Glutamatergic neuron (in vitro differentiated cells): Measurements from ENCODE around the gene PARVB. TPM values are rescaled to one million over a fixed set of nuclear protein-coding genes. Genes with fewer than 3 reads are reported as not detected.

ENCODE experiments used
- DNase-seq: peaks from one replicate; pipeline ENCODE4 v3.0.0; 2022
- H3K27ac Mint-ChIP-seq: one replicate; pipeline ENCODE4 v1.8.0; 2020; ENCODE audit warnings: mild to moderate bottlenecking, mixed read lengths, inconsistent platforms; ENCODE audit not compliant: unreplicated experiment
- H3K27me3 Mint-ChIP-seq: one replicate; pipeline ENCODE4 v1.8.0; 2020; ENCODE audit warnings: mild to moderate bottlenecking, moderate library complexity, mixed read lengths, inconsistent platforms; ENCODE audit not compliant: unreplicated experiment
- H3K36me3 Mint-ChIP-seq: one replicate; pipeline ENCODE4 v1.8.0; 2020; ENCODE audit warnings: mild to moderate bottlenecking, mixed read lengths, inconsistent platforms; ENCODE audit not compliant: unreplicated experiment
- H3K4me1 Mint-ChIP-seq: one replicate; pipeline ENCODE4 v1.8.0; 2020; ENCODE audit warnings: mild to moderate bottlenecking, low read depth, mixed read lengths, inconsistent platforms; ENCODE audit not compliant: unreplicated experiment
- H3K4me3 Mint-ChIP-seq: one replicate; pipeline ENCODE4 v1.8.0; 2020; ENCODE audit warnings: mild to moderate bottlenecking, mixed read lengths, inconsistent platforms; ENCODE audit not compliant: unreplicated experiment
- H3K9me3 Mint-ChIP-seq: one replicate; pipeline ENCODE4 v1.8.0; 2020; ENCODE audit warnings: mild to moderate bottlenecking, moderate library complexity, mixed read lengths, inconsistent platforms; ENCODE audit not compliant: unreplicated experiment
- total RNA-seq: library from RNA; stranded (reverse); fragmentation: NEBNext Ultra II Directional; extraction: Animal tissue kit (Norgen Biotek cat#: 25700); gene quantifications from one replicate; pipeline ENCODE4 v1.2.1, GENCODE V29; 2021; ENCODE audit not compliant: unreplicated experiment
- TF ChIP-seq, protein P1 (sequence below): fragments of 200-600 bp; sonication (generic); IDR thresholded peaks from one replicate; pipeline ENCODE4 v1.5.0; 2021; ENCODE audit not compliant: partially characterized antibody, unreplicated experiment

Gene PARVB
- total RNA-seq, 1 donor from 2014 or later = 7.7 TPM

GRCh38 chr22:44142421-44143104, 118.5 kb downstream of the PARVB start:
- Mint-ChIP-seq H3K4me1 (peaks cover 20% of the 10 kb centered on the region), H3K9me3 (peaks cover 7% of the 10 kb centered on the region), H3K4me3 (no peak overlapping the region), H3K27me3 (peaks cover 6% of the 10 kb centered on the region), H3K27ac (no peak overlapping the region), H3K36me3 (no peaks in the 10 kb centered on the region)
- TF ChIP-seq, protein P1, sequence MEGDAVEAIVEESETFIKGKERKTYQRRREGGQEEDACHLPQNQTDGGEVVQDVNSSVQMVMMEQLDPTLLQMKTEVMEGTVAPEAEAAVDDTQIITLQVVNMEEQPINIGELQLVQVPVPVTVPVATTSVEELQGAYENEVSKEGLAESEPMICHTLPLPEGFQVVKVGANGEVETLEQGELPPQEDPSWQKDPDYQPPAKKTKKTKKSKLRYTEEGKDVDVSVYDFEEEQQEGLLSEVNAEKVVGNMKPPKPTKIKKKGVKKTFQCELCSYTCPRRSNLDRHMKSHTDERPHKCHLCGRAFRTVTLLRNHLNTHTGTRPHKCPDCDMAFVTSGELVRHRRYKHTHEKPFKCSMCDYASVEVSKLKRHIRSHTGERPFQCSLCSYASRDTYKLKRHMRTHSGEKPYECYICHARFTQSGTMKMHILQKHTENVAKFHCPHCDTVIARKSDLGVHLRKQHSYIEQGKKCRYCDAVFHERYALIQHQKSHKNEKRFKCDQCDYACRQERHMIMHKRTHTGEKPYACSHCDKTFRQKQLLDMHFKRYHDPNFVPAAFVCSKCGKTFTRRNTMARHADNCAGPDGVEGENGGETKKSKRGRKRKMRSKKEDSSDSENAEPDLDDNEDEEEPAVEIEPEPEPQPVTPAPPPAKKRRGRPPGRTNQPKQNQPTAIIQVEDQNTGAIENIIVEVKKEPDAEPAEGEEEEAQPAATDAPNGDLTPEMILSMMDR = no peak
- no peak for DNase-seq

DNA sequence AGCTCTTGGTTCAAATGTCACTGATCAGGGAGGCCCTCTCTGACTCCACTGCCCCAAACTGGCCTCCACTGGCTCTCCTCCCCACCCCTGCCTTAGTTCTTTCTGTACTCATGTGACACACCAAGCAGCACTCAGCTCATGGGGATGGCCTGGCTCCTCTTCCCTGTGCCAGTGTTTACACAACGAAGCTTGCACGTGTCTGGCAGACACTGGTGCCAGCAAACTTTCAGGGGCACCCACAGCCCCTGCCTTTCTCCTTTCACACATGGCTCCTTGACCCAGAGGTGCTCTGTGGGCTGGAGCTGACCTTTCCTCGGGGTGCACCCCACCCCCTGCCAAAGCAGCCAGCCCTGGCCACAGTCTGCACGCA, 119.0 kb downstream of the PARVB start:
- Mint-ChIP-seq H3K9me3 (peaks cover 10% of the 10 kb centered on the region), H3K27me3 (peaks cover 6% of the 10 kb centered on the region), H3K36me3 (no peaks in the 10 kb centered on the region), H3K4me1 (peaks cover 25% of the 10 kb centered on the region), H3K27ac (no peak overlapping the region), H3K4me3 (no peak overlapping the region)
- TF ChIP-seq, protein P1 = no peak
- DNase-seq = no peak

- no peak for DNase-seq
- Mint-ChIP-seq H3K9me3 (peaks cover 10% of the 10 kb centered on the region), H3K27me3 (peaks cover 6% of the 10 kb centered on the region), H3K4me1 (peaks cover 27% of the 10 kb centered on the region), H3K4me3 (no peak overlapping the region), H3K27ac (no peak overlapping the region), H3K36me3 (no peaks in the 10 kb centered on the region)
- TF ChIP-seq, protein P1 = no peak
Measured at GRCh38 chr22:44143579-44143978, 119.5 kb downstream of the PARVB start.

DNA sequence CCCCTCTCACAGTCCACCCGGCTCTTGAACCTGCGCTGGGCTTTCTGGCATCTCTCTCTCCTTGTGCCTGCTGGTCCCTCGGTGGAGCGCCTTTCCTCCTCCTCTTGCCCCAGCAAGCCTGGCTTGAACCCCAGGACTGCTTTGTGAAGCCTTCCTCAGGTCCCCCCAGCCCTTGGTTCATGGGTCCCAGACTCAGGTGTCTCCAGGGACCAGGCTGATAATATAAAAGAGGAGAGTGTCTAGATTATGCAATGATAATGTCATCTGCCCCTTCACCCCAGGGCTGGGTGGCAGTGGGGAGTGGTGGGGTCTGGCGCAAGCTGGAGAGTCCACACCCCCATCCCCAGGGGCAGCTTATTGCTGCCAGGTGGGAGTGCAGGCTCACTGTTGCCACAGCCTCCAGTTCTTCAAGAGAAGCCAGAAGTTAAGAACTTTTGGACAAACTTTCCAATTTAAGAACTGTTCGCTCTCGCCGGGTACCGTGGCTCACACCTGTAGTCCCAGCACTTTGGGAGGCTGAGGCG, 120.0 kb downstream of the PARVB start:
- H3K4me3 Mint-ChIP-seq = no peak overlapping the region
- H3K27ac Mint-ChIP-seq = no peak overlapping the region
- no peaks in the 10 kb centered on the region for H3K36me3 Mint-ChIP-seq
- TF ChIP-seq, protein P1 = no peak
- no peak for DNase-seq
- H3K9me3 Mint-ChIP-seq = peaks cover 10% of the 10 kb centered on the region
- H3K4me1 Mint-ChIP-seq = peaks cover 27% of the 10 kb centered on the region
- peaks cover 6% of the 10 kb centered on the region for H3K27me3 Mint-ChIP-seq

- Mint-ChIP-seq H3K27ac (no peak overlapping the region), H3K4me1 (peaks cover 27% of the 10 kb centered on the region), H3K27me3 (peaks cover 6% of the 10 kb centered on the region), H3K36me3 (no peaks in the 10 kb centered on the region), H3K4me3 (no peak overlapping the region), H3K9me3 (peaks cover 10% of the 10 kb centered on the region)
- TF ChIP-seq, protein P1 = no peak
- no peak for DNase-seq
Measured at GRCh38 chr22:44145544-44145943, 121.4 kb downstream of the PARVB start.
